ENCODE measurements around the gene CRISPLD2.

The CRISPLD2 gene

GRCh38 chr16:84795329-84796053, 24.3 kb upstream of the CRISPLD2 start:
- Histone ChIP-seq H3K4me3 (ENCODE audit: low read length) (no peak overlapping the region), H3K9me2 (replicated peaks; ENCODE audit: insufficient read depth, low read length) (no peaks in the 10 kb centered on the region), H3K27me3 (replicated peaks; ENCODE audit: insufficient read depth, low read length) (0 out of 2 replicates have a peak, but pooled peaks cover 2% of the 10 kb centered on the region), H3K36me3 (replicated peaks; ENCODE audit: insufficient read depth, low read length) (no peaks in the 10 kb centered on the region), H3K9me3 (replicated peaks; ENCODE audit: insufficient read depth, low read length) (no peaks in the 10 kb centered on the region), H3K27ac (ENCODE audit: low read length) (no peak overlapping the region), H3K4me1 (ENCODE audit: low read length) (no peaks in the 10 kb centered on the region), H4K20me1 (ENCODE audit: insufficient read depth, low read length) (no peaks in the 10 kb centered on the region), H3K4me2 (ENCODE audit: low read depth, low read length) (no peak overlapping the region), H3F3A (ENCODE audit: insufficient read depth, low read length) (no peaks in the 10 kb centered on the region), H3K79me2 (ENCODE audit: low read length) (no peaks in the 10 kb centered on the region), H3K9ac (ENCODE audit: low read length) (no peak overlapping the region), H2AFZ (ENCODE audit: low read length) (no peak overlapping the region)
- no peak for TF ChIP-seq EZH2 (optimal IDR thresholded peaks at IDR 0.05; ENCODE audit: low read depth, low read length)
- TF ChIP-seq CTCF (IDR thresholded peaks at IDR 0.05; ENCODE audit: low read length), result no peak
- TF ChIP-seq EZH2phosphoT487 (IDR thresholded peaks at IDR 0.05; ENCODE audit: low read length), result no peak
- no peak for DNase-seq

GRCh38 chr16:84800158-84800978, 19.4 kb upstream of the CRISPLD2 start:
- TF ChIP-seq EZH2 (optimal IDR thresholded peaks at IDR 0.05; ENCODE audit: low read depth, low read length) (no peak), EZH2phosphoT487 (IDR thresholded peaks at IDR 0.05; ENCODE audit: low read length) (no peak), CTCF (IDR thresholded peaks at IDR 0.05; ENCODE audit: low read length) (no peak)

GRCh38 chr16:84803146-84803545, 16.6 kb upstream of the CRISPLD2 start:
- H4K20me1 ChIP-seq (ENCODE audit: insufficient read depth, low read length), result no peaks in the 10 kb centered on the region
- H3F3A ChIP-seq (ENCODE audit: insufficient read depth, low read length), result no peaks in the 10 kb centered on the region
- peaks cover 29% of the 10 kb centered on the region for H3K27me3 ChIP-seq (replicated peaks; ENCODE audit: insufficient read depth, low read length)
- H3K4me1 ChIP-seq (ENCODE audit: low read length), result no peaks in the 10 kb centered on the region
- no peaks in the 10 kb centered on the region for H3K79me2 ChIP-seq (ENCODE audit: low read length)
- H3K4me3 ChIP-seq (ENCODE audit: low read length), result no peak overlapping the region
- no peaks in the 10 kb centered on the region for H3K9me2 ChIP-seq (replicated peaks; ENCODE audit: insufficient read depth, low read length)
- H3K9me3 ChIP-seq (replicated peaks; ENCODE audit: insufficient read depth, low read length), result no peaks in the 10 kb centered on the region
- H3K27ac ChIP-seq (ENCODE audit: low read length), result no peak overlapping the region
- DNase-seq, result no peak
- no peak for TF ChIP-seq EZH2phosphoT487 (IDR thresholded peaks at IDR 0.05; ENCODE audit: low read length)
- TF ChIP-seq CTCF (IDR thresholded peaks at IDR 0.05; ENCODE audit: low read length), result no peak
- no peak for TF ChIP-seq EZH2 (optimal IDR thresholded peaks at IDR 0.05; ENCODE audit: low read depth, low read length)
- H3K4me2 ChIP-seq (ENCODE audit: low read depth, low read length), result no peak overlapping the region
- H3K9ac ChIP-seq (ENCODE audit: low read length), result no peak overlapping the region
- H2AFZ ChIP-seq (ENCODE audit: low read length), result no peak overlapping the region
- no peaks in the 10 kb centered on the region for H3K36me3 ChIP-seq (replicated peaks; ENCODE audit: insufficient read depth, low read length)

More at GRCh38 chr16:84800158-84800978, 19.4 kb upstream of the CRISPLD2 start:
- Histone ChIP-seq H3K79me2 (ENCODE audit: low read length) (no peaks in the 10 kb centered on the region), H3K9me3 (replicated peaks; ENCODE audit: insufficient read depth, low read length) (no peaks in the 10 kb centered on the region), H3K4me1 (ENCODE audit: low read length) (no peaks in the 10 kb centered on the region), H3K9ac (ENCODE audit: low read length) (no peak overlapping the region), H3K4me2 (ENCODE audit: low read depth, low read length) (no peak overlapping the region), H3K27me3 (replicated peaks; ENCODE audit: insufficient read depth, low read length) (peaks cover 17% of the 10 kb centered on the region), H4K20me1 (ENCODE audit: insufficient read depth, low read length) (no peaks in the 10 kb centered on the region), H3F3A (ENCODE audit: insufficient read depth, low read length) (no peaks in the 10 kb centered on the region), H2AFZ (ENCODE audit: low read length) (no peak overlapping the region), H3K27ac (ENCODE audit: low read length) (no peak overlapping the region), H3K36me3 (replicated peaks; ENCODE audit: insufficient read depth, low read length) (no peaks in the 10 kb centered on the region), H3K9me2 (replicated peaks; ENCODE audit: insufficient read depth, low read length) (no peaks in the 10 kb centered on the region), H3K4me3 (ENCODE audit: low read length) (no peak overlapping the region)
- DNase-seq, result no peak
